Coronary artery (tissue), 2 donors: Measurements from ENCODE around the gene SEC16A.

ENCODE experiments used
- DNase-seq: peaks from one replicate; pipeline ENCODE4 v3.0.0-alpha.2; 2017; ENCODE audit warnings: low spot score
- H3K27ac ChIP-seq, 2 donors: fragments of 200-600 bp; sonication (generic); one replicate each; pipeline ENCODE4 v1.5.1; 2016 to 2019
- H3K4me3 ChIP-seq: fragments of 200-600 bp; sonication (generic); 2 replicates; pipeline ENCODE4 v1.5.1; 2016; ENCODE audit warnings: mild to moderate bottlenecking, moderate library complexity
- CTCF ChIP-seq: fragments of 200-600 bp; sonication (generic); IDR thresholded peaks from one replicate; pipeline ENCODE4 v1.5.1; 2019; ENCODE audit warnings: antibody characterized with exemption

Gene SEC16A

GRCh38 chr9:136416914-136417313, 65.9 kb downstream of the SEC16A start:
- H3K4me3 ChIP-seq: no peak overlapping the region
- no peak overlapping the region for H3K27ac ChIP-seq
- DNase-seq: no peak
- no peak for TF ChIP-seq CTCF

DNA sequence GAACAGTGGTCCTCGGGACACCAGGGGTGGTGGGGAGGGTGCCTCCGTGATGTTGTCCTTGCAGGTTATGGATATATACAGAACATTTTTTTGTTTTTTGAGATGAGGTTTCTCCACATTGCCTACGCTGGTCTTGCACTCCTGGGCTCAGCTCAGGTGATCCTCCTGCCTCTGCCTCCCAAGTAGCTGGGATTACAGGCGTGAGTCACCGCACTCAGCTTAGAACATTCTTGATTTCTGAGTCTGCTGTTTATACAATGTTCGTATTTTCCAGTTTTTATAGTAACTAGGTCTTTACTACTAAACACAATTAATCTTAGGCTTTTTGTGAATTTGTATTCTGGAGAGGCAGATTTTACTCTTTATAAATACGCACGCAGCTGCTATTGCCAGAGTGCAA, 66.4 kb downstream of the SEC16A start:
- Histone ChIP-seq H3K4me3 (no peak overlapping the region), H3K27ac (no peak overlapping the region)
- no peak for TF ChIP-seq CTCF
- DNase-seq: no peak

DNA sequence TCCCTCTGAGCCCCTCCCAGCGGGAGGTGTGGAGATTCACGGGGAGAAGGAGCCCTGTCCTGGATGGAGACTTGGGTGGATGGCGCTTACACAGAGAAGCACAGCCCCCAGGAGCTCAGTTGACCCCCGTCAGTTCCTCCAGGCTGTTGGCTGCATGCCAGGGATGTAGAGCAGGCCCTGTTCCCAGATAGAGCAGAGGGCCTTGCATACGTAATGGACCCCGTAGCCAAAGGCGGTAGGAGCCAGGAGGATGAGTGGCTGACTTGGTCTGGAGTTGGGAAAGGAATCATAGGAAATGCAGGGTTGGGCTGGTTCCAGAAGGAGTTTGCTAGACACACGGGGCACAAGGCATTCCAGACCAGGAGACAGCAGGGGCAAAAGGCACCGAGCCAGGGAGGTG, 69.9 kb downstream of the SEC16A start:
- Histone ChIP-seq H3K4me3 (no peak overlapping the region), H3K27ac (no peak overlapping the region)
- TF ChIP-seq CTCF: no peak
- DNase-seq: no peak

GRCh38 chr9:136411378-136411777, 71.5 kb downstream of the SEC16A start:
- Histone ChIP-seq H3K4me3 (peak overlapping the region; percentile 97), H3K27ac (no peak overlapping the region)
- no peak for DNase-seq
- no peak for TF ChIP-seq CTCF

GRCh38 chr9:136410500-136411287, 72.1 kb downstream of the SEC16A start, which contains the start of the genes ENTR1 and PMPCA:
TSS of gene ENTR1 (minus strand) at chr9:136410614. CDS start at chr9:136410397, 217 bp downstream.
TSS of gene PMPCA (plus strand) at chr9:136410658. CDS start at chr9:136410669, 11 bp downstream.
- Histone ChIP-seq H3K27ac (peak within 1 kb of the TSS; percentile 80 to 90), H3K4me3 (peak within 1 kb of the TSS; percentile 97)
- no peak for TF ChIP-seq CTCF
- DNase-seq: peak; percentile 92

DNA sequence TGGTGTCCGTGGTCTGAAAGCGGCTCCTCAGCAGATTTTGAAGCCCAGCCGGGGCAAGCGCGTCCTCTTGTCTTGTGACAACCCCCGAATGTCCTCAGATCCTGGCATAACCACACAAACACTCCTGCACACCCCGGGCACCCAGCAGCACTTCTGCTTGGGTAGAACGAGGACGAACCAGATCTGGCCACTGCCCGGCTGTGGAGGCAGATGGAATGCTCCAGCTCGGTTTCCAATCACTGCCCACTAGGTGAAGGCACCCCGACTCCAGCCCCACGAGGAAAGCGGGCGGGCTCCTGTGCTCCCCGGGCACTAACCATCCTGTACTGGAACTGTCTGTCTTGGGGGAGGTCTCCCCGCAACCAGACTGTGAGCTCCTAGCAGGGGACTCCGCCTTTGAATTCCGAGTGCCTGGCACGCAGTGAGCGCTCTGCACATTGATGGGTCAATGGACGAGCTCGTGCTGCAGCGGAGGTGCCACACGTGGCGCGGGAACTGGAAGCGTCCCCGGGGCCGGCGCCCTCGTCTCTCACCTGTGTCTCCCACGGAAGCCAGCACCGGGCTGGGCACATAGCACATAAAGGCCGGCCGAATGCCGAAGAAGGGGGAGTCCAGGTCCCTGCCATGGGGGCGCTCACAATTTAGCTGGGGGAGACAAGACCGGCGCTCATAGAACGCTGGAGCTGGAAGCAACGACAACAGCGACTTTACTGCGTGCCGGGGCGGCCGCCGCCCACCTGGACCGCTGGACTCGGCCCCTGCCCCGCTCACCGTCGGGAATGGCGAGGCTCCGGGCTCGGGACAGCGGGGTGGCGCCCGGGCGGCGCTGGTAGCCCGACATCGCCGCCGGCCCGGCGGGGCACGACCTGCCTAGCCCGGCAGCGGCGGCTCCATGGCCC, 73.0 kb downstream of the SEC16A start:
- no peak for DNase-seq
- Histone ChIP-seq H3K27ac (peak overlapping the region in 1 of 2 donors; percentile 90), H3K4me3 (peak overlapping the region; percentile 97)
- no peak for TF ChIP-seq CTCF
